ENCODE results near the gene MAGEF1.

Gene MAGEF1

DNA sequence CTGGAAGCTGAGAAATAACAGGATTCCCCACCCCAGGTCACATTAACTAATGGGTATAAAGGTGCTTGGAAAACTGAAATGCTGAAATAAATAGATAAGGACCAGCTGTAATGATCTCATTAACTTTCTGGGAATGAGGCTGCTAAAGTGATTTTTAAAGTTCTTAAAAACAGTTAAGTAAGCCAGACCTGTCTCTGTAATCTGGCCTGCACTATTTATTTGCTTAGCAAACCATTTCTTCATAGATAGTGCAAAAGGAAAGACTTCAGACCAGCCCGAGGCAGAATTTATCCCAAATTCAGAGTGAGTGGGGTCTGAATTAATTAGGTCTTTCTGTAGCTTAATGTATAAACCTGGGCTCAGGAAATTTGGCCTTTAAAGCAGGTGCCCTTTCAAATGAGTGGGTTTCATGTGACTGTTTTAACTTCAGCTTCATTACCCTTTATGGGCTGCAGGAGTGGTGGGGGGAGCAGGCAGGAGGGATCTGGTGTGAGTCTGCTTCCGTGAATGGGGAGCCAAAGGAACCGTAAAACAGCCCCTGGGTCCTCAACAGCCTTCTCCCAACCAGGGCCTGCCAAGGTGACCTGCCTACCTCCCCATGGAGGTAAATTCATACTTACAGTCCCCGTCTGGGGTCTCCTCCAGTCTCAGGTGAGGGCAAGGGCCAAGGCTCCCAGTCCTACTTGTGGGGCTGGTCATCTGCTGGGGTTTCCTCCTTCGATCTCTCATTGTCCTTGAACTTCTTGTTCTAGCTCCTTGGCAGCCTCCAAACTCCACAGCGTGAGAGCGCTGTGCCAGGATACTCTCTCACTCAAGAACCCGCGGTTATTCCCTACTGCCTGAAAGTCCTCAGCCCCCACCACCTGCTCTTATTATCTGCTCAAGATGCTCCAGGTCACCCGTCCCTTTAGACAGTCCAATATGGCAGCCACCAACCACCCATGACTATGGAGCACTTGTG lies 31.2 kb downstream of the MAGEF1 start:
- H3K27ac Mint-ChIP-seq = no peak overlapping the region
- H3K4me1 Mint-ChIP-seq (ENCODE audit: low read depth) = no peaks in the 10 kb centered on the region
- no peak overlapping the region for H3K4me3 Mint-ChIP-seq
- no peaks in the 10 kb centered on the region for H3K36me3 Mint-ChIP-seq (ENCODE audit: low read depth)
- no peaks in the 10 kb centered on the region for H3K9me3 Mint-ChIP-seq
- peaks cover 10% of the 10 kb centered on the region for H3K27me3 Mint-ChIP-seq (ENCODE audit: low read depth)

- H3K27me3 Mint-ChIP-seq (ENCODE audit: low read depth) = peaks cover 5% of the 10 kb centered on the region
These were observed 32.6 kb downstream of the MAGEF1 start for GRCh38 chr3:184679056-184679816.

DNA sequence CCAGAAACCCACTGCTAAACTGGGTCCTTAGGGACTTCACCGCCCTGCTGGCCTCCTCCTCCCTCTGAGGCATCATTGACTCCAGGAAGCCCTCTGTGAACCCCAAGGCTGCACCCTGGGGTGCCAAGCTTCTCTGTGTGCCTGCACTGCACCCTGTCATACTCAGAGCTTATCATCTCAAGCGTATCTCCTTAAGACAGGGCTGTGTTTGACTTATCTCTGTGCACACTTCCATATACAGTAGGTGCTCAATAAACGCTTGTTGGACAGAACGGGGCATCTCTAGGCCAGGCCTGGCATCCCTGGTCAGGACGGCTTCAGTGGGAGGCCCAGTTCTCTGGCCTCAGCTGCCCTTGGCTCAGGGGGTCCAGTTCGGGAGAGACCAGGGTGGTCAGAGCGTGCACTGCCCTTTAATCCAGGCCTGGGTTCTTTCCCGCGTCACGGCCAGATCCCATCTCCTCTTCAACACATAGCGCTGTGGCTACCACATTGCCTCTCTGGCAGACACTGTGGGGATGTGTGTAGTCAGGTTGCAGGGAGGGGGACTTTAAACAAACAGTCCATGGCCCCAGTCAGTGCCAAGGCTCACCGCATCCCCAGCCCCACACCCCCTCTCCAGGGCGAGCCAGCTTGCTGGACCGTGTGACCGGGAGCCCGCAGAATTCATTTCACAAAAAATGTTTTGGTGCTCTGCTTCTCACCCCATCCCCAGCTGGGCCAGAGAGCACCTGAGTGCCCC lies 33.4 kb downstream of the MAGEF1 start:
- Mint-ChIP-seq H3K9me3 (no peaks in the 10 kb centered on the region), H3K4me3 (no peak overlapping the region), H3K36me3 (ENCODE audit: low read depth) (no peaks in the 10 kb centered on the region), H3K27ac (no peak overlapping the region), H3K4me1 (ENCODE audit: low read depth) (no peaks in the 10 kb centered on the region), H3K27me3 (ENCODE audit: low read depth) (peaks cover 5% of the 10 kb centered on the region)

More at GRCh38 chr3:184679056-184679816, 32.6 kb downstream of the MAGEF1 start:
- Mint-ChIP-seq H3K27ac (no peak overlapping the region), H3K4me1 (ENCODE audit: low read depth) (no peaks in the 10 kb centered on the region), H3K9me3 (no peaks in the 10 kb centered on the region), H3K4me3 (no peak overlapping the region), H3K36me3 (ENCODE audit: low read depth) (no peaks in the 10 kb centered on the region)

DNA sequence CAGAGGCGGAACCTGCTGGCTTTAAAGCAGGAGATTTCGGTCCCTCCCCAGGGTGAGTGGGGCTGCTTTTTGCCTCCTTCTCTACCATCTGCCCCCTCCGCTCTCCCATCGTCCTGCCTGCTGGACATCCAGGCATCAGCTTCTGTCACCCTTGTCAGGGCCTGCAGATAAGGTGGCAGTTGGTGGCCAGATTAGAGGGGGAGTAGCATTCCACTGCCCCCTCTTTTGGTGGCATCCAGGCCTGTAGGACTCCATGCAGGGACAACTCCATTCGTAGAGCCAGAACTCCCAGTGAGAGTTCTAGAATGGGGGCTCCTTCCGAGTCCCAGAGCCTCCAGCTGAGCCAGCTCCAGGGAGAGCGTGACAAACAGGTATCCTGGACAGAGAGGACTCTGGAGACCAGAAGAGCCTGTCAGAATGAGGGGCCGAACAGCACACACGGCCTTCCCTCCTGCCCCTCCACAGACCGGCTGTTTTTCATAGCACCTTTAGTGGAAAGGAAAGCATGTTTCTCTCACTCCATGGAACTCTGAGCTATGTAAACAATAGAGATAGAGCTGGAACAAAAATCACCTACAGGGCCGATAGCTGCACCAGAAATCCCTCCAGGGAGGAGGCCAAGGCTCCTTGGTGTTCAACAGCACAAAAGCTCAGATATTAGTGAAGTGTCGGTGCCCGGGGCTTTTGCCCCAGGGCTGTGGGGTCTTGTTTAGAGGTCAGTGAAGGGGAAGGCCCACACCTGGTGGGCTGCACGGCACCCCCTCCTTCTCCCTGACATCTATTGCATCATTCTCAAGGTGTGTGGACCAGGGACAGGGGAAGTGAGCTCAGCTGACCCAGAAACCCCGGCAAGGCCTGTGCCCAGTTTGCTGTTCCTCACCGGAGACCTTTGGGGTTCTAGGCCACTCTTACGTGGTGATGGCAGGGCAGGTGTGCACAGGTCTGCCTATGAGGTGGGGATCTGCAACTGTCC lies 34.2 kb downstream of the MAGEF1 start:
- Mint-ChIP-seq H3K4me1 (ENCODE audit: low read depth) (no peaks in the 10 kb centered on the region), H3K4me3 (no peak overlapping the region), H3K36me3 (ENCODE audit: low read depth) (no peaks in the 10 kb centered on the region), H3K27me3 (ENCODE audit: low read depth) (peaks cover 5% of the 10 kb centered on the region), H3K27ac (no peak overlapping the region), H3K9me3 (no peaks in the 10 kb centered on the region)

GRCh38 chr3:184676927-184677326 lies 34.9 kb downstream of the MAGEF1 start:
- Mint-ChIP-seq H3K4me1 (ENCODE audit: low read depth) (no peaks in the 10 kb centered on the region), H3K27me3 (ENCODE audit: low read depth) (peaks cover 5% of the 10 kb centered on the region), H3K36me3 (ENCODE audit: low read depth) (no peaks in the 10 kb centered on the region), H3K9me3 (no peaks in the 10 kb centered on the region), H3K27ac (no peak overlapping the region), H3K4me3 (no peak overlapping the region)

GRCh38 chr3:184674626-184675025 lies 37.2 kb downstream of the MAGEF1 start:
- Mint-ChIP-seq H3K27ac (no peak overlapping the region), H3K4me1 (ENCODE audit: low read depth) (no peaks in the 10 kb centered on the region), H3K9me3 (no peaks in the 10 kb centered on the region), H3K36me3 (ENCODE audit: low read depth) (no peaks in the 10 kb centered on the region), H3K4me3 (no peak overlapping the region), H3K27me3 (ENCODE audit: low read depth) (peaks cover 5% of the 10 kb centered on the region)

DNA sequence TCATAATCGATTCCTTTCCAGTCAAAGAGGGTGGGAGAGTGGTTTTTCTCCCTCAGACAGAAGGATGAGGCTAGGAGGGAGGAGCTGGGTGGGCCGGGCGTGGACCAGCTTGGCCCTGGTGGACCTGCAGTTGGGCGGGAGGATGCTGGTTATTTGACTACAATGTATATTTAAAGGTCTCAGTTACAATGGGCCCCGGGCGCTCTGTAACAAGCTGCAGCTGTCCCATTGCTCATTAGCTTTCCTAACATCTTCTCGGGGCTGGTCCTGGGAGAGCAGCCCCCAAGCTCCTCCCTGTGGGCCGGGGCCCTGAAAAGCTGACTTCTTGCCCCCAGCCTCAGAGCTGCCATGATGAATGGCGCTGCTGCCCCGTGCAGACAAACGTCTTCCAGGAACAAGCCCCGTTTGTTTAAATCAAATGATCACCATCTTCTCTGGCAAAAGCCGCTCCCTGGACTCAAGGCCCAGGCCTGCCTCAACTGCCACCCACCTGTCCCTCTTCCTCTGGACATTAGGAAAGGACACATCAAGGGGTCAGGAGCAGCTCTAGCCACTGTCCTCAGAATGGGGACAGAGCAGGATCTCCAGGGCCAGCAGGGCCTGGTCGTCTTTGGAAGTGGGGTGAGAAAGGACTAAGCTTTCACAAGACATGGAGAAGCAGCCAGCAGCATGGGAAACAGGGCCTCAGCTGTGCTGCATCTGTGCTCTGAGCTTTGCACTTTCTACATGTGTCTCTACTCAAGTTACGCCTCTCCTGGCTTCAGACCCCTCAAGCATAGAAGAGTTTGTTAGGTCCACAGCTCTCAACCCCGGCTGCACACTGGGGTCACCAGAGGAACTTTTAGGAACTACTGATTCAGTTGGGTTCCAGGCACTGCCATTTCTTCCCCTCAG lies 38.6 kb downstream of the MAGEF1 start:
- H3K9me3 Mint-ChIP-seq = no peaks in the 10 kb centered on the region
- peaks cover 5% of the 10 kb centered on the region for H3K27me3 Mint-ChIP-seq (ENCODE audit: low read depth)
- no peaks in the 10 kb centered on the region for H3K4me1 Mint-ChIP-seq (ENCODE audit: low read depth)
- no peak overlapping the region for H3K4me3 Mint-ChIP-seq
- no peaks in the 10 kb centered on the region for H3K36me3 Mint-ChIP-seq (ENCODE audit: low read depth)
- no peak overlapping the region for H3K27ac Mint-ChIP-seq

DNA sequence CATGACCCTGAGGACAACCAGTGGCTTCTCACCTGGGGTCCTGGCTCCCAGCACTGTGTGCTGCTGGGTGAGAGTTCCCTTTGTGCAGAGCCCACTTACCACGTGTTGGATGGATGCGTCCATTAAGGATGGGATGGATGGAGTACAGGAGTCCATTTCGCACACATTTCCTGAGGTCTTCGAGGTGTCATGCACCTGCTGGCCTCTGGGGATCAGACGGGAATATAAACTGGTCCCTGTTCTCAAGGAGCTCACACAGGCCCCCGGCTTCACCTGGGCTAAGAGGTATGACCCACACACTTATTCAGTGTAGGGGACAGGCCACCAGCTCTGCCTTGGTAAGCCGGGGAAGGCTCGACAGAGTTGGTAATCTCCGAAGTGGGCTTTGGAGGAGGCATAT lies 39.5 kb downstream of the MAGEF1 start:
- no peak overlapping the region for H3K27ac Mint-ChIP-seq
- no peaks in the 10 kb centered on the region for H3K9me3 Mint-ChIP-seq

DNA sequence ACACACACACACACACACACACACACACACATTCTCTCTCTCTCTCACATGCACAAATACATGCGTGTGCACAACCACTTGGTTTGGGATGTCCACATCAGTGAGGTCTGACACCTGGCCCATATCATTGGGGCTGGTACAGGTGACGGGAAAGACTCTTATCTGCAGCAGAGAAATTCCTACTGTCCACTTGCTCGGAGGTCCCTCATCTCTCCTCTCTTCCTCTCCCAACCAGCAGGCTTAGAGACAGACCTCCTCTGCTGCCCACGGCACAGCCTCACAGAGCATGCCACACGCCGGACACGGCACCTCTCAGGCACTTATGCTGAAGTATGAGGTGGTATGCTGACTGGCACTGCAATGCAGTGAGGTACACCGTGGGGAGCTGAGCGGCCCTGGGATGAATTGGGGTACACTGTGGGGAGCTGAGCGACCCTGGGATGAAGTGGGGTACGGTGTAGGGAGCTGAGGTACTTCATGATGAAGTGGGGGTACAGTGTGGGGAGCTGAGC lies 41.7 kb downstream of the MAGEF1 start:
- H3K27ac Mint-ChIP-seq = no peak overlapping the region

More for the DNA sequence above, 39.5 kb downstream of the MAGEF1 start:
- no peaks in the 10 kb centered on the region for H3K4me1 Mint-ChIP-seq (ENCODE audit: low read depth)
- H3K27me3 Mint-ChIP-seq (ENCODE audit: low read depth) = peaks cover 5% of the 10 kb centered on the region
- H3K36me3 Mint-ChIP-seq (ENCODE audit: low read depth) = no peaks in the 10 kb centered on the region
- no peak overlapping the region for H3K4me3 Mint-ChIP-seq

DNA sequence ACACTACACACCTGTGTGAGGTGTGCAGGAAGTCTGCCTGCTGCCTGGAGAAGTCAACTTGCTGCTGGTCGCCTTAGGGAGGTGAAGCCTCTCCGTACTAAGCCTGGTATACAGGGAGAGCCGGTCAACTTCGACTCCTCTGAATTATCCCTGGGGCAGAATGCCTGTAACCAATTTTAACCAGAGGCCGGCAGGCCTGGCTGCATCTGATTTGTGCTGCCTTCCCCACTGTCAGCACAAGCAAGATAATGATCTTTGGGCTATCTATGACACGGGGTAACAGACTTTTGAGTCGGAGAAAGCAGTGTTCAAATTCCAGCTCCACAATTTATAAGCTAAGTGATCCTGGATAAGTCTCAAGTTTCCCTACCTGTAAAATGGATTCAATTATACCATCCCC lies 42.3 kb downstream of the MAGEF1 start:
- Mint-ChIP-seq H3K36me3 (ENCODE audit: low read depth) (no peaks in the 10 kb centered on the region), H3K9me3 (no peaks in the 10 kb centered on the region), H3K27me3 (ENCODE audit: low read depth) (peaks cover 4% of the 10 kb centered on the region), H3K4me3 (no peak overlapping the region), H3K4me1 (ENCODE audit: low read depth) (no peaks in the 10 kb centered on the region), H3K27ac (no peak overlapping the region)

More for the DNA sequence above, 41.7 kb downstream of the MAGEF1 start:
- H3K4me3 Mint-ChIP-seq = no peak overlapping the region
- H3K36me3 Mint-ChIP-seq (ENCODE audit: low read depth) = no peaks in the 10 kb centered on the region
- no peaks in the 10 kb centered on the region for H3K9me3 Mint-ChIP-seq
- no peaks in the 10 kb centered on the region for H3K4me1 Mint-ChIP-seq (ENCODE audit: low read depth)
- peaks cover 4% of the 10 kb centered on the region for H3K27me3 Mint-ChIP-seq (ENCODE audit: low read depth)

GRCh38 chr3:184666442-184666841 lies 45.4 kb downstream of the MAGEF1 start:
- Mint-ChIP-seq H3K4me1 (ENCODE audit: low read depth) (no peaks in the 10 kb centered on the region), H3K9me3 (no peaks in the 10 kb centered on the region), H3K36me3 (ENCODE audit: low read depth) (no peaks in the 10 kb centered on the region), H3K27me3 (ENCODE audit: low read depth) (peaks cover 4% of the 10 kb centered on the region), H3K4me3 (no peak overlapping the region), H3K27ac (no peak overlapping the region)

DNA sequence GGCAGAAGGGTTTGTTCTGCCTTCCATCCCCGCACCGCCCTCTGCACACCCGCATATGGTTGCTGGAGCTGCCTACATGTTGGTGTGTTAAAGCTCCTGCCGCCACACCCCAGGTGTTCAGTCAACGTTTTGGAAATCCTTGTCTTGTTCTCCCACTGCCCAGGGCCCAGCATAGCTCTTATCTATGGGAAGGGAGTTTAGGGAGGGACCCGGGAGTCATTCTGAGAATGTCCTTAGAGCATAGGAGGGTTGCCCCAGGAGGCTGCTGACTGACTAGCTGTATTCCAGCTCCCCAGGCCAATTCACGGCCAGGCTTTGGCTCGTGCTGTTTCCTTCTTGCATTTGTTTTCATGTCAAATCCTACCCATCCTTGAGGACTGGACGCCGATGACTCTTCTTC lies 46.8 kb downstream of the MAGEF1 start:
- H3K9me3 Mint-ChIP-seq = no peaks in the 10 kb centered on the region
- no peaks in the 10 kb centered on the region for H3K4me1 Mint-ChIP-seq (ENCODE audit: low read depth)
- no peak overlapping the region for H3K27ac Mint-ChIP-seq
- H3K4me3 Mint-ChIP-seq = no peak overlapping the region
- H3K27me3 Mint-ChIP-seq (ENCODE audit: low read depth) = peaks cover 4% of the 10 kb centered on the region
- H3K36me3 Mint-ChIP-seq (ENCODE audit: low read depth) = no peaks in the 10 kb centered on the region

- Mint-ChIP-seq H3K27me3 (ENCODE audit: low read depth) (peaks cover 4% of the 10 kb centered on the region), H3K9me3 (no peaks in the 10 kb centered on the region), H3K4me1 (ENCODE audit: low read depth) (no peaks in the 10 kb centered on the region), H3K4me3 (no peak overlapping the region), H3K36me3 (ENCODE audit: low read depth) (no peaks in the 10 kb centered on the region), H3K27ac (no peak overlapping the region)
These were observed 48.1 kb downstream of the MAGEF1 start for GRCh38 chr3:184663756-184664155.
